Tibial nerve (tissue), 4 donors: ENCODE data around the gene LRP1. TPM values are rescaled to one million over a fixed set of nuclear protein-coding genes. Genes with fewer than 3 reads are reported as not detected.

Experiments used
- DNase-seq, 2 donors: peaks; one replicate each; pipeline ENCODE4 v3.0.0-alpha.2; 2019; ENCODE audit warnings: low spot score in 2 of 2
- H3K27ac ChIP-seq, 4 donors: fragments of 200-600 bp; sonication (generic) in 3 of 4; one replicate each; pipeline ENCODE4 v1.5.1; 2017 to 2019; ENCODE audit warnings: mild to moderate bottlenecking in 1 of 4
- H3K27me3 ChIP-seq, 2 donors: fragments of 200-600 bp; sonication (generic) in 1 of 2; one replicate each; pipeline versions ENCODE4 v1.5.1 to v1.6.0; 2017 to 2019
- H3K36me3 ChIP-seq, 3 donors: fragments of 200-600 bp; sonication (generic); one replicate each; pipeline ENCODE4 v1.5.1; 2018 to 2019
- H3K4me1 ChIP-seq, 4 donors: fragments of 200-600 bp; sonication (generic) in 3 of 4; one replicate each; pipeline ENCODE4 v1.5.1; 2017 to 2019
- H3K4me3 ChIP-seq, 4 donors: fragments of 200-600 bp; sonication (generic) in 3 of 4; one replicate each; pipeline ENCODE4 v1.5.1; 2017 to 2019; ENCODE audit warnings: mild to moderate bottlenecking in 1 of 4, moderate library complexity in 1 of 4
- H3K9me3 ChIP-seq, 4 donors: fragments of 200-600 bp; sonication (generic) in 3 of 4; one replicate each; pipeline ENCODE4 v1.5.1; 2017 to 2019
- EP300 ChIP-seq, 2 donors: sonication (generic); formaldehyde crosslinking; IDR thresholded peaks; one replicate each; pipeline ENCODE4 v1.6.1; 2017; ENCODE audit warnings: antibody characterized with exemption in 2 of 2, mild to moderate bottlenecking in 1 of 2
- POLR2A ChIP-seq, 2 donors: fragments of 450-650 bp; IDR thresholded peaks; one replicate each; pipeline ENCODE4 v1.6.1; 2017; ENCODE audit warnings: antibody characterized with exemption in 2 of 2, mild to moderate bottlenecking in 2 of 2, moderate library complexity in 2 of 2
- WGBS, 2 donors: methylation state at CpG; one replicate each; pipeline ENCODE4 v1.1.5; 2018; 5-methylcytosine and 5-hydroxymethylcytosine counted together
- total RNA-seq, 4 donors: library from RNA; depleted of rRNA; stranded (reverse); fragments of >200 nt; gene quantifications; one replicate each; pipeline ENCODE4 v1.1.0, GENCODE V29; 2016
- TF ChIP-seq, protein P1 (sequence below), 5 experiments: fragments of 200-600 bp in 3 of 5; fragments of 450-650 bp in 2 of 5; sonication (generic) in 3 of 5; IDR thresholded peaks; one replicate each; pipeline ENCODE4 v1.5.1; 2016 to 2019; ENCODE audit warnings: antibody characterized with exemption in 5 of 5, mild to moderate bottlenecking in 3 of 5, moderate library complexity in 2 of 5

The LRP1 gene
- total RNA-seq, 4 donors from 2014 or later = 410 to 653 (median 527) TPM

DNA sequence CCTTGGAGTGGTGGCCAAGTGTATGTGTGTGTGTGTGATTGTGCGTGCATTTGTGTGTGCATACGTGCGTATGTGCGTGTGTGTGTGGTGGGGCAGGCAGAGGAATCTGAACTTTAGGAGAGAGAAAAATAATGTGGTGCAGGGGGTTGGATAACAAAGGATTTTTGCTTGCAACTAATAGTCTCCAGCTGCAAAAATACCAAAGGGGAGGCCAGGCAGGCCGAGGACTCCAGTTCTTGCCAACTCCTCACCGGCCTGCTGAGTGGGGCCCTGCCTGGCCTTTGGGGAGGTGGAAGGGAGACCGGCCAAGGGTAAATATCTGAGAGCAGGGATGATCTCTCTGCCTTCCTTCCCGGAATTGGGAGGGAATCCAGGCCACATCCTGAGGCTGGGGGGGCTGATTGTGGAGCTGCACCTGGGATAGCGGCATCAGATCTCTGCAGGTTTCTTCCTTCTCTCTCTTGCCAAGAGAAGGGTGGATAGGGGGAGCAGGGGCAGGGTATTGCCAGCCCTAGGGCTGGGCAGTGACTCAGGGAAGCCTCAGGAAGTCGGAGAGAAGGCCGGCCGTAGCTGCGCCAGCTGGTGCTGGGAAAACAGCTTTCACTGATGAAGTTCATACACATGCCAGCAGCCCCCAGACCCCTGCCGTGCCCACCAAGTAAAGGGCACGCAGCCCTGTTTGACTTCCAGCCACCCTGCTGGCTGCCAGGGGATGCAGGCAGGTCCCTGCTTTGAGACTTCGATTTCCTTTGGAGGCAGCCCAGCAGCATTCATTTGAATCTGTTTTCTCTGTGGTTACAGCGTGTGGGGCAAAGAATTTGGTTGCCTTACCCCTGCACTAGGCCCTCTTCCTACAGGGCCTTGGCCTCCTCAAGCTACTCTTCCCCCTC lies 23.7 kb downstream of the LRP1 start:
- peak; percentile 69 to 71 for DNase-seq
- Histone ChIP-seq H3K4me1 (peaks cover 0 to 91% (median 65%) of the 10 kb centered on the region in 4 donors), H3K27ac (peak overlapping the region; percentile 48 to 87 (median 76)), H3K27me3 (no peaks in the 10 kb centered on the region), H3K9me3 (no peaks in the 10 kb centered on the region), H3K36me3 (peaks cover 0 to 54% (median 0%) of the 10 kb centered on the region in 3 donors), H3K4me3 (no peak overlapping the region)
- TF ChIP-seq, protein P1, sequence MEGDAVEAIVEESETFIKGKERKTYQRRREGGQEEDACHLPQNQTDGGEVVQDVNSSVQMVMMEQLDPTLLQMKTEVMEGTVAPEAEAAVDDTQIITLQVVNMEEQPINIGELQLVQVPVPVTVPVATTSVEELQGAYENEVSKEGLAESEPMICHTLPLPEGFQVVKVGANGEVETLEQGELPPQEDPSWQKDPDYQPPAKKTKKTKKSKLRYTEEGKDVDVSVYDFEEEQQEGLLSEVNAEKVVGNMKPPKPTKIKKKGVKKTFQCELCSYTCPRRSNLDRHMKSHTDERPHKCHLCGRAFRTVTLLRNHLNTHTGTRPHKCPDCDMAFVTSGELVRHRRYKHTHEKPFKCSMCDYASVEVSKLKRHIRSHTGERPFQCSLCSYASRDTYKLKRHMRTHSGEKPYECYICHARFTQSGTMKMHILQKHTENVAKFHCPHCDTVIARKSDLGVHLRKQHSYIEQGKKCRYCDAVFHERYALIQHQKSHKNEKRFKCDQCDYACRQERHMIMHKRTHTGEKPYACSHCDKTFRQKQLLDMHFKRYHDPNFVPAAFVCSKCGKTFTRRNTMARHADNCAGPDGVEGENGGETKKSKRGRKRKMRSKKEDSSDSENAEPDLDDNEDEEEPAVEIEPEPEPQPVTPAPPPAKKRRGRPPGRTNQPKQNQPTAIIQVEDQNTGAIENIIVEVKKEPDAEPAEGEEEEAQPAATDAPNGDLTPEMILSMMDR (IDR thresholded peaks at IDR 0.05) = no peak
- TF ChIP-seq EP300 (IDR thresholded peaks at IDR 0.05) = peak in 1 of 2 donors; percentile 66
- WGBS, 2 donors = 55 to 58% methylated on average over 17 of the region's 17 CpGs

DNA sequence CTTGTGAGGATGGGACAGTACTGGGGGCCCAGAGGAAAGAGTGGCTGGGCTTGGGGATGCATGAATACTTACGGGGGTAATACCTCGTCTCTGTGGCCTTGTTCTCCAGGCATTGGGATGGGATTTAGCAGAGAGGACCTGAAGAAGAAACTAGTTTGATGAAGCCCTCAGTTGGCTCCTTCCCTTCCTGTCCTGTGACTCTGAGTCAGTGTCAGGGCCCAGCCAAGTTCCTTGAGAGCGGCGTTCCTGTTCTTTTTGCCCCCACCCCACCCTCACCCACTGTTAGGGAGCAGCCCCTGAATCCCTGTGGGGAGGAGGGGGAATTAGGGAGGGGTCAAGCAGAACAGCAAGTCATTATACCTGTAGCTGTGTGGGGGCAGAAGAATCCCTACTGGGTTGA lies 24.4 kb downstream of the LRP1 start:
- Histone ChIP-seq H3K27me3 (no peaks in the 10 kb centered on the region), H3K36me3 (peaks cover 0 to 55% (median 0%) of the 10 kb centered on the region in 3 donors), H3K4me3 (no peak overlapping the region), H3K27ac (peak overlapping the region; percentile 48 to 87 (median 76)), H3K4me1 (peaks cover 0 to 91% (median 58%) of the 10 kb centered on the region in 4 donors), H3K9me3 (no peaks in the 10 kb centered on the region)
- peak in 1 of 2 donors; percentile 58 for TF ChIP-seq EP300 (IDR thresholded peaks at IDR 0.05)
- TF ChIP-seq, protein P1 (IDR thresholded peaks at IDR 0.05) = no peak
- 41 to 55% methylated on average over 4 of the region's 4 CpGs for WGBS, 2 donors
- peak; percentile 51 to 78 for DNase-seq

DNA sequence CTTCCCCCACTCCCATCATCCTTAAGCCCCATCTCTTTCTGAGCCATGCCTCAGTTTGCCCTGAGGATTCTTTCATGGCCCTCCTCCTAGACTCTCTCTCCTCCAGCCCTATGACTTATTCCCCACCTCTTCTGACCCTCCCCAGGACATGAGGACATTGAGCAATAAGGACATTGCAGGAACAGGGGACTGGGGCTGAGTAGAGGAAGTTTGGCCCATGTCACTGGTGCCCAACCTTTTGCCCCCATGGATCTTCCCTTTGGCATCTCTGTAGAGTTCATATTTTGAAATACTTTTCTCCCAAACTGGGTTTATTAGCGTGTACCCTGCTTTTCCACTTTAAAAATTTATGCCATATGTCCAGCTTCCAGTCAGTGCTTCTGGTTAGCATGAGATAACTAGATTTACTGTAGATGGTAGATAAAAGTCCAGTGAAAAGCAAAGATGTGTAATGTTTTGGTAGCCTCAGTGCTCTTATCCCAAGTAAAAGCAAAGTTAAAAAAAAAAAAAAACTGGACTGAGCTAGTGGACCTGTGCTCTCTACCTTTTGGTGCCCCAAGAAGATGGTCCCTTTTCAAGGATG lies 25.2 kb downstream of the LRP1 start:
- Histone ChIP-seq H3K27me3 (no peaks in the 10 kb centered on the region), H3K36me3 (peaks cover 0 to 61% (median 0%) of the 10 kb centered on the region in 3 donors), H3K4me1 (peaks cover 0 to 91% (median 56%) of the 10 kb centered on the region in 4 donors), H3K27ac (peak overlapping the region in 3 of 4 donors; percentile 73 to 87 (median 80)), H3K4me3 (no peak overlapping the region), H3K9me3 (no peaks in the 10 kb centered on the region)
- 81 to 86% methylated on average over 1 of the region's 1 CpG for WGBS, 2 donors
- peak in 1 of 2 donors; percentile 67 for TF ChIP-seq EP300 (IDR thresholded peaks at IDR 0.05)
- TF ChIP-seq, protein P1 (IDR thresholded peaks at IDR 0.05) = no peak
- no peak for DNase-seq

DNA sequence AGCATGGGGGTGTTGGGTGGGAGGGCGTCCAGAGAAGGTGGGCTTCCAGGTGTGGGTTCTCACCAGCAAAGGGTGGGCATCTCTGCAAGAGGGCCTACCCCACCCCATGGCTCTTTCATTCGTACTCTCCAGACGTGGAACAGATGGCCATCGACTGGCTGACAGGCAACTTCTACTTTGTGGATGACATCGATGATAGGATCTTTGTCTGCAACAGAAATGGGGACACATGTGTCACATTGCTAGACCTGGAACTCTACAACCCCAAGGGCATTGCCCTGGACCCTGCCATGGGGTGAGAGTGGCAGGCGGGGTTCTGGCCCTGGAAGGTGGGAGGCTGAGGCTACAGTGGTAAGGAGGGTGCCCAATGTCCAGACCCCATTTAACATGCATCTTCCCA lies 25.8 kb downstream of the LRP1 start:
- Histone ChIP-seq H3K4me3 (no peak overlapping the region), H3K4me1 (peaks cover 0 to 91% (median 58%) of the 10 kb centered on the region in 4 donors), H3K27ac (peak overlapping the region in 2 of 4 donors; percentile 80 to 87), H3K9me3 (no peaks in the 10 kb centered on the region), H3K27me3 (no peaks in the 10 kb centered on the region), H3K36me3 (peaks cover 0 to 66% (median 0%) of the 10 kb centered on the region in 3 donors)
- WGBS, 2 donors = 80 to 90% methylated on average over 6 of the region's 6 CpGs
- DNase-seq = no peak
- TF ChIP-seq EP300 (IDR thresholded peaks at IDR 0.05) (no peak), POLR2A (IDR thresholded peaks at IDR 0.05) (no peak)
- TF ChIP-seq, protein P1 (IDR thresholded peaks at IDR 0.05) = no peak
